ENCODE measurements around the gene RNF19B.
"Not testable (repeated sequence)": the region's sequence is repeated elsewhere in the genome, so short reads cannot be mapped to it uniquely, and the experiment has no call there.

Gene RNF19B

GRCh38 chr1:32964461-32965250, at the start of gene RNF19B:
Gene RNF19B, minus strand, starts transcription at chr1:32964809. Its CDS starts 124 bp downstream, at chr1:32964685.
- peak; percentile 85 for DNase-seq (ENCODE audit: low read depth)

- DNase-seq (ENCODE audit: low read depth): no peak
These were observed 49.2 kb upstream of the RNF19B start for GRCh38 chr1:33013791-33014190.

- DNase-seq (ENCODE audit: low read depth): no peak
These were observed 47.6 kb upstream of the RNF19B start for GRCh38 chr1:33012165-33012564.

GRCh38 chr1:33010932-33011731, 46.5 kb upstream of the RNF19B start:
- no peak for DNase-seq (ENCODE audit: low read depth)

GRCh38 chr1:33009561-33009960, 45.0 kb upstream of the RNF19B start:
- no peak for DNase-seq (ENCODE audit: low read depth)

GRCh38 chr1:33008051-33008914, 43.7 kb upstream of the RNF19B start:
- DNase-seq (ENCODE audit: low read depth): no peak

- DNase-seq (ENCODE audit: low read depth): peak; percentile 80
These were observed 42.8 kb upstream of the RNF19B start for GRCh38 chr1:33007190-33008050.

- DNase-seq (ENCODE audit: low read depth): no peak
These were observed 41.3 kb upstream of the RNF19B start for GRCh38 chr1:33005838-33006421.

- no peak for DNase-seq (ENCODE audit: low read depth)
These were observed 40.7 kb upstream of the RNF19B start for GRCh38 chr1:33005117-33005837.

- DNase-seq (ENCODE audit: low read depth): no peak
These were observed 40.0 kb upstream of the RNF19B start for GRCh38 chr1:33004613-33005012.

GRCh38 chr1:33003657-33004056, 39.0 kb upstream of the RNF19B start:
- no peak for DNase-seq (ENCODE audit: low read depth)

GRCh38 chr1:33002006-33002405, 37.4 kb upstream of the RNF19B start:
- DNase-seq (ENCODE audit: low read depth): no peak

GRCh38 chr1:33001282-33001681, 36.7 kb upstream of the RNF19B start:
- DNase-seq (ENCODE audit: low read depth): no peak

- DNase-seq (ENCODE audit: low read depth): no peak
These were observed 35.9 kb upstream of the RNF19B start for GRCh38 chr1:33000427-33001026.

GRCh38 chr1:32998997-32999396, 34.4 kb upstream of the RNF19B start:
- DNase-seq (ENCODE audit: low read depth): no peak

GRCh38 chr1:32998064-32998463, 33.5 kb upstream of the RNF19B start:
- no peak for DNase-seq (ENCODE audit: low read depth)

- no peak for DNase-seq (ENCODE audit: low read depth)
These were observed 32.8 kb upstream of the RNF19B start for GRCh38 chr1:32997381-32997891.

GRCh38 chr1:32993324-32993636, 28.7 kb upstream of the RNF19B start:
- not testable (repeated sequence) for DNase-seq (ENCODE audit: low read depth)

- peak; percentile 77 for DNase-seq (ENCODE audit: low read depth)
These were observed 28.1 kb upstream of the RNF19B start for GRCh38 chr1:32992489-32993323.
